Measurements from ENCODE around the gene PPP1R12A.

DNA sequence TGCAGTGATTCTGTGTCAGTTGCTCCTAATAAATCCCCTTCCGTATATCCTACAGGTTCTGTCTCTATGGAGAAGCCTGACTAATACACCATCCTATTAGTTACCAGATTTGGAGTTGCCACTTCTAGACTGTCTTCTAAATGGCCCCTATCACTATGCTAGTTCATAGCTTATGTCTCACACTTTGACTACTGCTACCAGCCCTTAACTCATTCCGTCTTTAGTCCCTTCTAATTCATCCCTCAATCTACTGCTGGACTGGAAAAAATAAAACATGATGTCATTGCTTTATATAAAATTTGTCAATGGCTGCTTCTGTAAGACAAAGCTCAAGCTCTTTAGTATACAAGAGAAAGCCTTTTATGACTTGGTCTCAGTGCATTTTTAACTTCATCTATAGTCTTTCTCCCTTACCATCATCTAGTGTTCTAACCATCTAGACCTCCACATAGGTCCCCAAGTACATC lies 99.5 kb downstream of the PPP1R12A start:
- TF ChIP-seq, protein P1, sequence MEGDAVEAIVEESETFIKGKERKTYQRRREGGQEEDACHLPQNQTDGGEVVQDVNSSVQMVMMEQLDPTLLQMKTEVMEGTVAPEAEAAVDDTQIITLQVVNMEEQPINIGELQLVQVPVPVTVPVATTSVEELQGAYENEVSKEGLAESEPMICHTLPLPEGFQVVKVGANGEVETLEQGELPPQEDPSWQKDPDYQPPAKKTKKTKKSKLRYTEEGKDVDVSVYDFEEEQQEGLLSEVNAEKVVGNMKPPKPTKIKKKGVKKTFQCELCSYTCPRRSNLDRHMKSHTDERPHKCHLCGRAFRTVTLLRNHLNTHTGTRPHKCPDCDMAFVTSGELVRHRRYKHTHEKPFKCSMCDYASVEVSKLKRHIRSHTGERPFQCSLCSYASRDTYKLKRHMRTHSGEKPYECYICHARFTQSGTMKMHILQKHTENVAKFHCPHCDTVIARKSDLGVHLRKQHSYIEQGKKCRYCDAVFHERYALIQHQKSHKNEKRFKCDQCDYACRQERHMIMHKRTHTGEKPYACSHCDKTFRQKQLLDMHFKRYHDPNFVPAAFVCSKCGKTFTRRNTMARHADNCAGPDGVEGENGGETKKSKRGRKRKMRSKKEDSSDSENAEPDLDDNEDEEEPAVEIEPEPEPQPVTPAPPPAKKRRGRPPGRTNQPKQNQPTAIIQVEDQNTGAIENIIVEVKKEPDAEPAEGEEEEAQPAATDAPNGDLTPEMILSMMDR (conservative IDR thresholded peaks at IDR 0.05), result no peak
- no peak for TF ChIP-seq EZH2 (IDR thresholded peaks at IDR 0.05; ENCODE audit: low read depth)

All from PC-9 (cell line).